Panc1 (cell line): ENCODE measurements around the gene ADCY1. TPM values are rescaled to one million over a fixed set of nuclear protein-coding genes. Genes with fewer than 3 reads are reported as not detected.

Experiments
- ATAC-seq: fragments of 200-7000 bp; cut with Tn5 transposase; 2 replicates; pipeline ENCODE4 v1.9.1; 2020; ENCODE audit warnings: mild to moderate bottlenecking, moderate library complexity
- BruUV-seq: library from RNA; stranded (reverse); fragments of 400-500 nt; replicated peaks from 2 replicates; lab custom pipeline; 2021; lab: Mats Ljungman, UMichigan
- CTCF ChIA-PET: fragments of 300-600 bp; sonication (Branson Sonifier 250); formaldehyde crosslinking; loops from one replicate; lab custom pipeline; 2022; ENCODE audit warnings: antibody characterized with exemption; lab: Charles Lee
- POLR2A ChIA-PET: fragments of 300-600 bp; sonication (Branson Sonifier 250); formaldehyde crosslinking; loops from one replicate; lab custom pipeline; 2022; ENCODE audit warnings: antibody characterized with exemption; lab: Charles Lee
- DNase-seq: peaks from one replicate; pipeline ENCODE4 v3.0.0-alpha.2; 2010; ENCODE audit warnings: low read depth, low spot score
- H3K27ac ChIP-seq: 2 replicates; pipeline ENCODE4 v1.5.1; 2011; ENCODE audit warnings: mild to moderate bottlenecking, low read length, inconsistent platforms
- H3K27me3 ChIP-seq: fragments of 200-500 bp; sonication (Bioruptor generic); 2 replicates; pipeline ENCODE4 v1.6.0; 2014; ENCODE audit warnings: low read length, inconsistent platforms; ENCODE audit not compliant: control insufficient read depth, insufficient read depth
- H3K36me3 ChIP-seq: fragments of 200-500 bp; sonication (Bioruptor generic); 2 replicates; pipeline ENCODE4 v1.5.1; 2014; ENCODE audit warnings: inconsistent platforms, mild to moderate bottlenecking, low read length, moderate library complexity; ENCODE audit not compliant: control insufficient read depth, insufficient read depth
- H3K4me1 ChIP-seq: 2 replicates; pipeline ENCODE4 v1.5.1; 2011; ENCODE audit warnings: inconsistent platforms, mild to moderate bottlenecking, low read length, moderate library complexity; ENCODE audit not compliant: control insufficient read depth, insufficient read depth
- H3K4me3 ChIP-seq, 2 experiments: 2 replicates each; pipeline ENCODE4 v1.5.1; 2011 to 2012; ENCODE audit warnings: low read depth in 2 of 2, low read length in 2 of 2, mild to moderate bottlenecking in 2 of 2, inconsistent platforms in 1 of 2, moderate library complexity in 1 of 2
- H3K9me3 ChIP-seq: fragments of 200-500 bp; sonication (Bioruptor generic); 2 replicates; pipeline ENCODE4 v1.5.1; 2014; ENCODE audit warnings: low read depth, mild to moderate bottlenecking, inconsistent platforms, low read length, moderate library complexity; ENCODE audit not compliant: control insufficient read depth, insufficient read depth
- POLR2AphosphoS5 ChIP-seq: IDR thresholded peaks from 2 replicates; pipeline ENCODE4 v1.6.1; 2012; ENCODE audit warnings: mild to moderate bottlenecking, low read depth, low read length, moderate library complexity
- SIN3A ChIP-seq: IDR thresholded peaks from 2 replicates; pipeline ENCODE4 v1.6.1; 2012; ENCODE audit warnings: low read depth, mild to moderate bottlenecking, low read length, moderate library complexity, borderline replicate concordance; ENCODE audit not compliant: insufficient read depth
- TCF7L2 ChIP-seq: IDR thresholded peaks from 2 replicates; pipeline ENCODE4 v1.6.1; 2011; ENCODE audit warnings: mild to moderate bottlenecking, low read depth, low read length, inconsistent platforms
- in situ Hi-C: cut with HindIII; loops from 2 replicates; pipeline ENCODE4 v1.10.0; 2016; ENCODE audit warnings: low sequenced_read_pairs, low pct_unique_long_range_greater_than_20kb
- intact Hi-C: fragments of 100-400 bp; cut with micrococcal nuclease; formaldehyde crosslinking; loops from one replicate; pipeline ENCODE4 v1.10.0; 2022; ENCODE audit not compliant: unreplicated experiment
- total RNA-seq: library from RNA; stranded (reverse); gene quantifications from one replicate; pipeline ENCODE4 v1.2.1, GENCODE V29; 2021; ENCODE audit not compliant: unreplicated experiment
- TF ChIP-seq, protein P1 (sequence below): fragments of 450-650 bp; IDR thresholded peaks from 2 replicates; pipeline ENCODE4 v1.5.1; 2017; ENCODE audit warnings: mild to moderate bottlenecking
- TF ChIP-seq, protein P2 (sequence below), 2 experiments: IDR thresholded peaks; 2 replicates each; pipeline ENCODE4 v1.6.1; 2011 to 2012; ENCODE audit warnings: low read depth in 2 of 2, control low read depth in 1 of 2, low read length in 1 of 2, mild to moderate bottlenecking in 1 of 2, moderate library complexity in 1 of 2; ENCODE audit not compliant: insufficient read depth in 1 of 2

The ADCY1 gene
- total RNA-seq, 1 experiment from 2014 or later, result 2.1 TPM

DNA sequence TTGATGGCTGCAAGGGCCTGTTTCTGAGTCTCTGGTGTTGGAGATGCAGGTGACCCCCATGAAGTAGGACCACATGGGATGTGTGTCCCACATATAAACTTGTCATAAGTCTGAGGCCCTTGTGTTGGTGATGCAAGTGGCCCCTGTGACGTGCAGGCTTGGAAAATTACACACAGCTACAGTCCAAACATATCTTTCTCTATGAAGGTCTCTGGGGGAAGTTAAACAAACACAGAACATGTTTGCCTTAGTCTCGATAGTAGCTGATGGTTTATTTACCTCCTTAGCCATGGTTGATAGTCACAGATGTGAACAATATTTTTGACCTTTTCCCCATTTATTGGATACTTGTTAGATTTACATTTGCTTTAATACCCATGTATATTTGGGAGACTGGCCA lies 64.7 kb downstream of the ADCY1 start:
- TF ChIP-seq POLR2AphosphoS5, result no peak
- TF ChIP-seq, protein P1, sequence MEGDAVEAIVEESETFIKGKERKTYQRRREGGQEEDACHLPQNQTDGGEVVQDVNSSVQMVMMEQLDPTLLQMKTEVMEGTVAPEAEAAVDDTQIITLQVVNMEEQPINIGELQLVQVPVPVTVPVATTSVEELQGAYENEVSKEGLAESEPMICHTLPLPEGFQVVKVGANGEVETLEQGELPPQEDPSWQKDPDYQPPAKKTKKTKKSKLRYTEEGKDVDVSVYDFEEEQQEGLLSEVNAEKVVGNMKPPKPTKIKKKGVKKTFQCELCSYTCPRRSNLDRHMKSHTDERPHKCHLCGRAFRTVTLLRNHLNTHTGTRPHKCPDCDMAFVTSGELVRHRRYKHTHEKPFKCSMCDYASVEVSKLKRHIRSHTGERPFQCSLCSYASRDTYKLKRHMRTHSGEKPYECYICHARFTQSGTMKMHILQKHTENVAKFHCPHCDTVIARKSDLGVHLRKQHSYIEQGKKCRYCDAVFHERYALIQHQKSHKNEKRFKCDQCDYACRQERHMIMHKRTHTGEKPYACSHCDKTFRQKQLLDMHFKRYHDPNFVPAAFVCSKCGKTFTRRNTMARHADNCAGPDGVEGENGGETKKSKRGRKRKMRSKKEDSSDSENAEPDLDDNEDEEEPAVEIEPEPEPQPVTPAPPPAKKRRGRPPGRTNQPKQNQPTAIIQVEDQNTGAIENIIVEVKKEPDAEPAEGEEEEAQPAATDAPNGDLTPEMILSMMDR, result no peak
- TF ChIP-seq, protein P2, sequence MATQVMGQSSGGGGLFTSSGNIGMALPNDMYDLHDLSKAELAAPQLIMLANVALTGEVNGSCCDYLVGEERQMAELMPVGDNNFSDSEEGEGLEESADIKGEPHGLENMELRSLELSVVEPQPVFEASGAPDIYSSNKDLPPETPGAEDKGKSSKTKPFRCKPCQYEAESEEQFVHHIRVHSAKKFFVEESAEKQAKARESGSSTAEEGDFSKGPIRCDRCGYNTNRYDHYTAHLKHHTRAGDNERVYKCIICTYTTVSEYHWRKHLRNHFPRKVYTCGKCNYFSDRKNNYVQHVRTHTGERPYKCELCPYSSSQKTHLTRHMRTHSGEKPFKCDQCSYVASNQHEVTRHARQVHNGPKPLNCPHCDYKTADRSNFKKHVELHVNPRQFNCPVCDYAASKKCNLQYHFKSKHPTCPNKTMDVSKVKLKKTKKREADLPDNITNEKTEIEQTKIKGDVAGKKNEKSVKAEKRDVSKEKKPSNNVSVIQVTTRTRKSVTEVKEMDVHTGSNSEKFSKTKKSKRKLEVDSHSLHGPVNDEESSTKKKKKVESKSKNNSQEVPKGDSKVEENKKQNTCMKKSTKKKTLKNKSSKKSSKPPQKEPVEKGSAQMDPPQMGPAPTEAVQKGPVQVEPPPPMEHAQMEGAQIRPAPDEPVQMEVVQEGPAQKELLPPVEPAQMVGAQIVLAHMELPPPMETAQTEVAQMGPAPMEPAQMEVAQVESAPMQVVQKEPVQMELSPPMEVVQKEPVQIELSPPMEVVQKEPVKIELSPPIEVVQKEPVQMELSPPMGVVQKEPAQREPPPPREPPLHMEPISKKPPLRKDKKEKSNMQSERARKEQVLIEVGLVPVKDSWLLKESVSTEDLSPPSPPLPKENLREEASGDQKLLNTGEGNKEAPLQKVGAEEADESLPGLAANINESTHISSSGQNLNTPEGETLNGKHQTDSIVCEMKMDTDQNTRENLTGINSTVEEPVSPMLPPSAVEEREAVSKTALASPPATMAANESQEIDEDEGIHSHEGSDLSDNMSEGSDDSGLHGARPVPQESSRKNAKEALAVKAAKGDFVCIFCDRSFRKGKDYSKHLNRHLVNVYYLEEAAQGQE (IDR thresholded peaks at IDR 0.05; ENCODE audit: insufficient read depth in 1 of 2, low read depth in 2 of 2, low read length in 1 of 2), result no peak
- Histone ChIP-seq H3K27me3 (peaks cover 7% of the 10 kb centered on the region), H3K4me3 (no peak overlapping the region), H3K9me3 (no peaks in the 10 kb centered on the region), H3K4me1 (no peaks in the 10 kb centered on the region), H3K27ac (no peak overlapping the region), H3K36me3 (no peaks in the 10 kb centered on the region)
- BruUV-seq, result no TSS peak
- CTCF ChIA-PET, result no interaction called here
- in situ Hi-C loops (no loop called here), intact Hi-C loops (no loop called here)
- ATAC-seq (no peak), DNase-seq (no peak)
- POLR2A ChIA-PET, result no interaction called here

DNA sequence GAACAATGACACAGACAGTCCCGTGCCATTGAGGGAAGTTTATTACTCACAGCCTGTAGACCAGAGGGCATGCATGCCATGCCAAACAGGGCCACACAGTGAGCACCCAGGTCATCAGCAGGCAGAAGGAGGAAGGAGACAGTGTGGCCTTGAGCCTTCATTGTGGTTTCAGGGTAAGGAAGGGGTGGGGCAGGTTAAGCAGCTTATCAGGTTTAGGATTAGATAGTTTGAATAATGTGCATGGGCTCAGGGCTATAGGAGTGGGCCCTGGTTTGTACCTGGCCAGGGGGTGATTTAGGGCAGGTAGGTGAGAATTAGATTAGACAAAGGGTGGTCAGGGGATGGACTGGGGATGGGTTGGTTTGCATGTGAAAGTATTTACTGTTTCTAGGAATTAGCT lies 67.9 kb downstream of the ADCY1 start:
- intact Hi-C loops, result no loop called here
- in situ Hi-C loops, result no loop called here

More for the DNA sequence above, 67.9 kb downstream of the ADCY1 start:
- no peak overlapping the region for H3K4me3 ChIP-seq
- no peaks in the 10 kb centered on the region for H3K9me3 ChIP-seq
- no peak for DNase-seq
- no peak for TF ChIP-seq POLR2AphosphoS5
- TF ChIP-seq, protein P1, result no peak
- no peak for TF ChIP-seq TCF7L2
- TF ChIP-seq, protein P2 (IDR thresholded peaks at IDR 0.05; ENCODE audit: insufficient read depth in 1 of 2, low read depth in 2 of 2, low read length in 1 of 2), result no peak
- TF ChIP-seq SIN3A, result no peak
- CTCF ChIA-PET, result no interaction called here
- peaks cover 4% of the 10 kb centered on the region for H3K27me3 ChIP-seq
- POLR2A ChIA-PET, result no interaction called here
- no peak overlapping the region for H3K27ac ChIP-seq
- ATAC-seq, result no peak
- no peaks in the 10 kb centered on the region for H3K36me3 ChIP-seq
- BruUV-seq, result no TSS peak
- no peaks in the 10 kb centered on the region for H3K4me1 ChIP-seq
